Measurements from ENCODE around the gene ZNF219. TPM values are rescaled to one million over a fixed set of nuclear protein-coding genes. Genes with fewer than 3 reads are reported as not detected.
A peak's percentile ranks its signal among the peaks of the same experiment; 100 is the strongest.

The ZNF219 gene
- total and polyA plus RNA-seq, 2 of the 13 experiments (the other 11 are each of a cell fraction or from before 2014, with no cell fraction given), result 34.5 to 36.6 TPM

DNA sequence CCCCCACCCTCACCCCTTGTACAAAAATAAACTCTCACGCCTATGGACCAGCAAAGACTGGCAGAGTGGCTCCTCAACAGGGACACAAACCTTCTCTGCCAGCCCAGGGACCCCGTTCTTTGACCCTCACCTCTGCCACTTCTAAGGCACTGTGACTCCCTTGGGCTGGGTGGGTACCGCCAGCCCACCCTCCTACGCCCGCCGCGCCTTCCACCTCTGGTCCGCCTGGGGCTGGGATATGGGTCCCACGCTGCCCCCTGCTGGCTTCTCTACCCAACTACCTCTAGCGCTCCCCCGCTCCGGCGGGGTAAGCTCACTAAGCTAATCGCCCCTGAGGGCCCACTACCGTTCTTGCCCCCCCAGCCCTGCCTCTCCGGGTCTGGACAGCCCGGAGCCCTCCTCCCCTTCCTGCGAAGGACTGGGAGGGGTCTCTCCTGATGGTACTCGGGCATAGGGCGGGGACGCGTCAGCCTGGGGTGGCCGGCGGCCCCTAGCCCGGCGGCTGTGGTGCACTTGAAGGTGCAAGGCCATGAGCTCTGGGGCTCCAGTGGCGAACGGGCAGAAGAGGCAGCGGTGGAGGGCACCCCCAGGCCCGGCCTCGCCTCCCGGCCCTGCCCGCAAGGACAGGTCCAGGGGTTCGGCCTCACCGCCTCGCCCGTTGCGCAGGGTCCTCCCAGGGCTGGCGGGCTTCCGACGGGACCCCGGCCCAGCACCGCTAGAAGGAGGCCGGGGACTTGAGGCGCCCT lies 8.1 kb downstream of the ZNF219 start (continued):
- no peak for TF ChIP-seq BRF2 (CRISPR knock-in tag; IDR thresholded peaks at IDR 0.05)
- no peak for TF ChIP-seq ZNF205 (CRISPR knock-in tag; IDR thresholded peaks at IDR 0.05)
- no peak for TF ChIP-seq KLF12 (CRISPR knock-in tag; IDR thresholded peaks at IDR 0.05; ENCODE audit: borderline replicate concordance)
- no peak for TF ChIP-seq ELF4 (CRISPR knock-in tag; IDR thresholded peaks at IDR 0.05; ENCODE audit: borderline replicate concordance)
- no peak for TF ChIP-seq HNRNPK (IDR thresholded peaks at IDR 0.05; ENCODE audit: low read depth, low read length, poor library complexity, severe bottlenecking)
- no peak; the same call in 1 of the 2 replicates for TF ChIP-seq BCL3 (CRISPR knock-in tag; IDR thresholded peaks at IDR 0.05)
- peak; percentile 98 for TF ChIP-seq ZBTB38 (CRISPR knock-in tag; IDR thresholded peaks at IDR 0.05)
- no peak for TF ChIP-seq SP4 (CRISPR knock-in tag; IDR thresholded peaks at IDR 0.05)
- TF ChIP-seq JDP2 (CRISPR knock-in tag; IDR thresholded peaks at IDR 0.05; ENCODE audit: borderline replicate concordance), result no peak
- no peak for TF ChIP-seq SAP130 (CRISPR knock-in tag; IDR thresholded peaks at IDR 0.05; ENCODE audit: low read depth)
- TF ChIP-seq RXRA (CRISPR knock-in tag; IDR thresholded peaks at IDR 0.05), result peak; percentile 32; the same call in 1 of the 2 replicates
- TF ChIP-seq SP5 (CRISPR knock-in tag; IDR thresholded peaks at IDR 0.05; ENCODE audit: borderline replicate concordance, low read depth), result no peak
- no peak for TF ChIP-seq MZF1 (CRISPR knock-in tag; IDR thresholded peaks at IDR 0.05; ENCODE audit: borderline replicate concordance)
- no peak for TF ChIP-seq ZNF761 (CRISPR knock-in tag; conservative IDR thresholded peaks at IDR 0.05)
- no peak for TF ChIP-seq ZNF703 (CRISPR knock-in tag; IDR thresholded peaks at IDR 0.05; ENCODE audit: borderline replicate concordance)
- no peak for TF ChIP-seq TMF1 (CRISPR knock-in tag; IDR thresholded peaks at IDR 0.05; ENCODE audit: low read depth)
- TF ChIP-seq MYNN (CRISPR knock-in tag; IDR thresholded peaks at IDR 0.05; ENCODE audit: low read depth), result no peak
- no peak; the same call in 1 of the 2 replicates for TF ChIP-seq ZNF318 (CRISPR knock-in tag; IDR thresholded peaks at IDR 0.05)
- peak; percentile 90 for TF ChIP-seq AGO1 (IDR thresholded peaks at IDR 0.05; ENCODE audit: low read depth, low read length, poor library complexity, severe bottlenecking)
- no peak for TF ChIP-seq ZNF263 (CRISPR knock-in tag; IDR thresholded peaks at IDR 0.05)

Data from HepG2 (cell line).